Mesendoderm (in vitro differentiated cells): ENCODE results near the gene LRCH1.
"Not testable (repeated sequence)": the region's sequence is repeated elsewhere in the genome, so short reads cannot be mapped to it uniquely, and the experiment has no call there.

ENCODE experiments used
- DNase-seq: peaks from one replicate; pipeline ENCODE4 v3.0.0; 2013
- H2AK5ac ChIP-seq: 2 replicates; pipeline ENCODE4 v1.6.1; 2013; ENCODE audit warnings: low read length, inconsistent platforms
- H2BK120ac ChIP-seq: 2 replicates; pipeline ENCODE4 v1.6.1; 2013; ENCODE audit warnings: low read depth, mild to moderate bottlenecking, low read length, moderate library complexity, mixed read lengths
- H2BK15ac ChIP-seq: replicated peaks from 2 replicates; pipeline ENCODE4 v1.6.1; 2013; ENCODE audit warnings: low read depth, mild to moderate bottlenecking, moderate library complexity
- H2BK5ac ChIP-seq: 2 replicates; pipeline ENCODE4 v1.6.1; 2013; ENCODE audit warnings: low read length, inconsistent platforms
- H3K18ac ChIP-seq: 2 replicates; pipeline ENCODE4 v1.6.1; 2013; ENCODE audit warnings: mild to moderate bottlenecking, low read length, mixed read lengths
- H3K23ac ChIP-seq: one replicate; pipeline ENCODE4 v1.6.1; 2013; ENCODE audit warnings: low read length
- H3K27ac ChIP-seq: 2 replicates; pipeline ENCODE4 v1.5.1; 2013; ENCODE audit warnings: low read depth, mild to moderate bottlenecking, inconsistent platforms, low read length, moderate library complexity
- H3K27me3 ChIP-seq: 2 replicates; pipeline ENCODE4 v1.6.1; 2013; ENCODE audit warnings: low read length, control low read depth, mild to moderate bottlenecking, inconsistent platforms; ENCODE audit not compliant: insufficient read depth, poor library complexity
- H3K36me3 ChIP-seq: 2 replicates; pipeline ENCODE4 v1.6.1; 2013; ENCODE audit warnings: low read length, inconsistent platforms; ENCODE audit not compliant: control insufficient read depth, insufficient read depth
- H3K4ac ChIP-seq: one replicate; pipeline ENCODE4 v1.6.1; 2013; ENCODE audit warnings: low read depth, mild to moderate bottlenecking, low read length, moderate library complexity
- H3K4me1 ChIP-seq: 2 replicates; pipeline ENCODE4 v1.6.1; 2013; ENCODE audit warnings: low read depth, low read length, inconsistent platforms; ENCODE audit not compliant: control insufficient read depth
- H3K4me2 ChIP-seq: 2 replicates; pipeline ENCODE4 v1.6.1; 2013; ENCODE audit warnings: low read length
- H3K4me3 ChIP-seq: 2 replicates; pipeline ENCODE4 v1.5.1; 2013; ENCODE audit warnings: mild to moderate bottlenecking, low read length
- H3K56ac ChIP-seq: one replicate; pipeline ENCODE4 v1.6.1; 2013; ENCODE audit warnings: low read length
- H3K79me1 ChIP-seq: 2 replicates; pipeline ENCODE4 v1.6.1; 2013; ENCODE audit warnings: low read length, inconsistent platforms
- H3K79me2 ChIP-seq: 2 replicates; pipeline ENCODE4 v1.6.1; 2013; ENCODE audit warnings: mild to moderate bottlenecking, low read length; ENCODE audit not compliant: control insufficient read depth, insufficient read depth
- H3K9ac ChIP-seq: 2 replicates; pipeline ENCODE4 v1.6.1; 2013; ENCODE audit warnings: low read length, inconsistent platforms
- H4K5ac ChIP-seq: one replicate; pipeline ENCODE4 v1.6.1; 2013; ENCODE audit warnings: low read length
- H4K8ac ChIP-seq: one replicate; pipeline ENCODE4 v1.6.1; 2013; ENCODE audit warnings: low read depth, mild to moderate bottlenecking, control low read depth, low read length, moderate library complexity
- WGBS: extraction: QIAGEN DNeasy Blood & Tissue Kit; methylation state at CpG from one replicate; pipeline ENCODE4 v1.1.7; 2013; ENCODE audit warnings: low lambda C conversion rate, missing lambda C conversion rate; ENCODE audit not compliant: insufficient coverage; ENCODE audit errors: extremely low coverage; 5-methylcytosine and 5-hydroxymethylcytosine counted together

Gene LRCH1

GRCh38 chr13:46516599-46517338 lies 36.2 kb upstream of the LRCH1 start:
- Histone ChIP-seq H2BK120ac (no peak overlapping the region), H3K56ac (no peak overlapping the region), H2AK5ac (no peak overlapping the region), H2BK5ac (no peak overlapping the region), H3K27me3 (no peaks in the 10 kb centered on the region), H3K4me1 (no peaks in the 10 kb centered on the region), H2BK15ac (no peak overlapping the region), H3K79me2 (no peaks in the 10 kb centered on the region), H4K8ac (no peak overlapping the region), H3K23ac (no peak overlapping the region), H3K9ac (no peak overlapping the region), H3K27ac (no peak overlapping the region), H3K18ac (no peak overlapping the region), H3K4ac (no peak overlapping the region), H3K4me2 (no peak overlapping the region), H3K36me3 (no peaks in the 10 kb centered on the region), H3K4me3 (no peak overlapping the region), H3K79me1 (no peaks in the 10 kb centered on the region), H4K5ac (no peak overlapping the region)
- no peak for DNase-seq
- WGBS = no CpG with 5 or more reads among the region's 4 CpGs

DNA sequence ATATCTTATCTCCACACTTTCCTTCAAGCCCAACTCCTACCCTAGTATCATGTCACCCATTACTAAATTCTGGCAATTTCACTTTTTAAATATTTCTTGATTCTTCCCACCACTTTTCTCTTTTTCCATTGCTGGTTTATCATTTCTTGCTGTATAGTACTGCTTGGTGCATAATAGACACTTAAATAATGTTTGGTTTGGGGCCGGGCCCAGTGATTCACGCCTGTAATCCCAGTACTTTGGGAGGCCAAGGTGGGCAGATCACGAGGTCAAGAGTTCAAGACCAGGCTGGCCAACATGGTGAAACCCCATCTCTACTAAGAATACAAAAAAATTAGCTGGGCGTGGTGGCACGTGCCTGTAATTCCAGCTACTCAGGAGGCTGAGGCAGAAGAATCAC lies 35.2 kb upstream of the LRCH1 start:
- not testable (repeated sequence) for H3K36me3 ChIP-seq, DNase-seq, H2BK5ac ChIP-seq, H3K4me1 ChIP-seq, H3K27me3 ChIP-seq, H3K4me2 ChIP-seq, H3K27ac ChIP-seq, H2BK120ac ChIP-seq, H3K23ac ChIP-seq, H3K4me3 ChIP-seq, H2BK15ac ChIP-seq, H4K5ac ChIP-seq, H3K9ac ChIP-seq, H3K79me2 ChIP-seq, H3K18ac ChIP-seq, H3K4ac ChIP-seq, H3K79me1 ChIP-seq, H4K8ac ChIP-seq, H2AK5ac ChIP-seq, H3K56ac ChIP-seq
- no CpG with 5 or more reads among the region's 5 CpGs for WGBS

DNA sequence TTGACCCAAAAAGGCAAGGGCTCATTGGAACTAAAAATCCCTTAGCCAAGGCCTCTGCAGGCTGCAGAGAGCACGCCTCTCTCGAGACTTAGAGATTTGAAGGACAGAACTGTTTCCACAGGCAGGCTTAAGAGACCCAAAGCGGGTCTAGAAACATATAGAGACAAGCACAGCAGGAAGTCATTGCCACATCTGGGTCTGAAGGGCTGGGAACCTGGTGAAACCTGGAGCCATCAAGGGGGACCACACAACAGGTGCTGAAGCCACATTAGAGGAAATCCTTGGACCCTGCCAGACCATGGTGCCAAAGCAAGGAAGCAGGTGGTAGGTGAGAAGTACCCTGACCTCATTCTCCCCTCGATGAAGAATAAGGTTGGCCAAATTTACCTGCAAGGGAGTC lies 33.8 kb upstream of the LRCH1 start:
- no CpG with 5 or more reads among the region's 4 CpGs for WGBS
- H3K4me1 ChIP-seq = no peaks in the 10 kb centered on the region

DNA sequence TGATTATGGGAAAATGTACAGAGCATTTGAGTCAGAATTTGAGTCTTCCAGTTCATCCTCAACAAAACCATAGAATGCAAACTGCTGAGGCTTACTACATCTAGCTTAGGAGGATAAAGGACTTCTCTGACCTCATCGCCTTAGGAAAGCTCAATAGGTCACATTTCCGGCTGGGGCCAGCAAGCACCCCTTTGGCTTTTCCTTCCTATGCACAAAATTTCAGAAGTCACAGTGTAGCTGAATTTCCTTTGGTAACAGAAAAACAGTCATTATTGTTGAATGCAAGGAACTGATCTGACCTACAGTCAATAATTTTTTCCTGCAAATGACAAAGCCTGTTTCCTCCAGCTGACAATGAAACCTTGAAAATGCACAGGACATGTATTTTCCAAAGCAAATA lies 32.8 kb upstream of the LRCH1 start:
- Histone ChIP-seq H3K79me2 (no peaks in the 10 kb centered on the region), H3K4me1 (no peaks in the 10 kb centered on the region)
- DNase-seq = no peak

More for the DNA sequence above, 33.8 kb upstream of the LRCH1 start:
- Histone ChIP-seq H3K27me3 (no peaks in the 10 kb centered on the region), H3K23ac (no peak overlapping the region), H3K9ac (no peak overlapping the region), H2BK5ac (no peak overlapping the region), H2BK120ac (no peak overlapping the region), H3K4me3 (no peak overlapping the region), H3K27ac (no peak overlapping the region), H3K36me3 (no peaks in the 10 kb centered on the region), H2BK15ac (no peak overlapping the region), H3K79me1 (no peaks in the 10 kb centered on the region), H2AK5ac (no peak overlapping the region), H3K4me2 (no peak overlapping the region), H3K79me2 (no peaks in the 10 kb centered on the region), H3K56ac (no peak overlapping the region), H4K8ac (no peak overlapping the region), H3K18ac (no peak overlapping the region), H4K5ac (no peak overlapping the region), H3K4ac (no peak overlapping the region)
- no peak for DNase-seq

GRCh38 chr13:46521486-46521885 lies 31.5 kb upstream of the LRCH1 start:
- no peaks in the 10 kb centered on the region for H3K79me1 ChIP-seq
- H3K23ac ChIP-seq = no peak overlapping the region
- H3K9ac ChIP-seq = no peak overlapping the region
- H2AK5ac ChIP-seq = no peak overlapping the region
- no peak overlapping the region for H2BK120ac ChIP-seq
- H3K36me3 ChIP-seq = no peaks in the 10 kb centered on the region
- no peaks in the 10 kb centered on the region for H3K79me2 ChIP-seq
- H3K18ac ChIP-seq = no peak overlapping the region
- no peak for DNase-seq
- H3K4me3 ChIP-seq = no peak overlapping the region
- no CpG with 5 or more reads among the region's 3 CpGs for WGBS
- H4K8ac ChIP-seq = no peak overlapping the region
- no peak overlapping the region for H3K56ac ChIP-seq
- no peak overlapping the region for H3K4me2 ChIP-seq
- H4K5ac ChIP-seq = no peak overlapping the region
- H3K27me3 ChIP-seq = no peaks in the 10 kb centered on the region
- no peak overlapping the region for H2BK15ac ChIP-seq
- H3K4ac ChIP-seq = no peak overlapping the region
- no peaks in the 10 kb centered on the region for H3K4me1 ChIP-seq
- H3K27ac ChIP-seq = no peak overlapping the region
- H2BK5ac ChIP-seq = no peak overlapping the region

More for the DNA sequence above, 32.8 kb upstream of the LRCH1 start:
- H2BK120ac ChIP-seq = no peak overlapping the region
- H2BK5ac ChIP-seq = no peak overlapping the region
- no peak overlapping the region for H3K18ac ChIP-seq
- no peak overlapping the region for H2AK5ac ChIP-seq
- H3K27ac ChIP-seq = no peak overlapping the region
- no CpG with 5 or more reads among the region's 2 CpGs for WGBS
- no peak overlapping the region for H3K9ac ChIP-seq
- H2BK15ac ChIP-seq = no peak overlapping the region
- no peak overlapping the region for H3K4me3 ChIP-seq
- H3K23ac ChIP-seq = no peak overlapping the region
- H3K4ac ChIP-seq = no peak overlapping the region
- H3K4me2 ChIP-seq = no peak overlapping the region
- no peak overlapping the region for H3K56ac ChIP-seq
- no peaks in the 10 kb centered on the region for H3K27me3 ChIP-seq
- no peak overlapping the region for H4K8ac ChIP-seq
- H3K36me3 ChIP-seq = no peaks in the 10 kb centered on the region
- H4K5ac ChIP-seq = no peak overlapping the region
- H3K79me1 ChIP-seq = no peaks in the 10 kb centered on the region
